Brain pericyte (primary cell): ENCODE data around the gene PSMA4.
"Not testable (repeated sequence)": the region's sequence is repeated elsewhere in the genome, so short reads cannot be mapped to it uniquely, and the experiment has no call there.

Source experiments
- DNase-seq: peaks from one replicate; pipeline ENCODE4 v3.0.0-alpha.2; 2012; ENCODE audit warnings: low read depth, low spot score

PSMA4 gene

DNA sequence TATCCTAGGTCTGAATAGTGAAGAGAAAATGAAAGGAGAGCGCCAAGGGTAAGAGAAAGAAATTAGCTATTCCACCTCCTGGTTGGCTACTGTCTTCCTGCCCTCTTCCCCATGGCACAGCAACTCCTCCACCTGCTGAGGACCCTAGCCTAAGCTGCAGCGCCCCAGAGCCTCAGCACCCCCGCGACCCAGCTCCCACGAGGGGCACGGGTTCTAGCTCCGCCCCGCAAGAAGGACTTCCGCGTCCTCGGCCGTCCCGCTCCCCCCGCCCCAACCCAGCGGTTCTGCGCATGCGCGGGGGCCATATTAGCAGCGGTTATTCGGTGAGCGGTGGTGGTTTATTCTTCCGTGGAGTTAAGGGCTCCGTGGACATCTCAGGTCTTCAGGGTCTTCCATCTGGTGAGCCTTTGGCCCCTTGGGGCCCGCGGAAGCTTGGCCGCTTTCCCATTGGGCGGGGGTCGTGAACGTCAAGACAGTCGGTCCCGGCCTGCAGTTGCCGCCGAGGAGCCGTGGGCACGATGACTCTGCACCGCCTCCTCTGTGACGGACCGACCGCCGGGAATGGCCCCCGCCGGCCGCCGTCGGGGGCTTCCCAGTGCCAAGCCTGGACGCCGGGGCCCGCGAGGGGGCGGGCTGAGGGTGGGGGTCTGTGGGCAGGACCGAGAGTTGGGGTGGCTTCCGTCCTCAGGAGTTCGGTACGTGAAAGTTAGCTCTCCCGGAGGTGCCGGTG is at the start of gene PSMA4:
Gene PSMA4 (plus strand): TSS at position 304 of the 730 bp plus-strand sequence. CDS start 1,484 bp downstream, outside the sequence.
- DNase-seq, result peak; percentile 84

DNA sequence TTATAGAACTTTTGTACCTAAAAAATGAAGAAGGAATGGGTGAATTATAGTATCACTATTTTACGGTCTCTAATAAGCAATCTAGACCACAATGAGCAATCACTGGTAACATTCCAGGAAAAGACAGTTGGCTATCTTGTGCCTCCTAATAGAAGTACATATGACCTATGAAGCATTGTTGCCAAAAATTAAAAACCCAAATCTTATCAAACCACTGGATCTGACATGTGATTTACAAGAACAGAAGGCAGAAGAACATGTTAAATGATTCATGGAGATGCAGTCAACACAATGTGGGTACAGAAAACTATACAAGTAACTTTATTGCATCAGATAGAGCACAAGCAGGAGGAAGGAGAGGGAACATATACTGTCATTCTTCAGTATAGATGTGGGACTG is 47.4 kb upstream of the PSMA4 start:
- no peak for DNase-seq

DNA sequence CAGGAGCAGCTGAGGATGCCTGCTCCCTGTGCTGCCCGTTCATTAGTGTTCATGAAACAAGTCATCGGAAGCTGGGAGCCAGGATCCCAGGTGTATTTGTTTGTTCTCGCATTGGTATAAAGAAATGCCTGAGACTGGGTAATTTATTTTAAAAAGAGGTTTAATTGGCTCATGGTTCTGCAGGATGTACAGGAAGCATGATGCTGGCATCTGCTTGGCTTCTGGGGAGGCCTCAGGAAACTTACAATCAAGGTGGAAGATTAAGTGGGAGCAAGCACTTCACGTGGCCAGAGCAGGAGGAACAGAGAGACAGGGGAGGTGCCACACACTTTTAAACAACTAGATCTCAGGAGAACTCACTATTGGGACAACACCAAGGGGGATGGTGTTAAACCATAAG is 38.4 kb upstream of the PSMA4 start:
- no peak for DNase-seq

DNA sequence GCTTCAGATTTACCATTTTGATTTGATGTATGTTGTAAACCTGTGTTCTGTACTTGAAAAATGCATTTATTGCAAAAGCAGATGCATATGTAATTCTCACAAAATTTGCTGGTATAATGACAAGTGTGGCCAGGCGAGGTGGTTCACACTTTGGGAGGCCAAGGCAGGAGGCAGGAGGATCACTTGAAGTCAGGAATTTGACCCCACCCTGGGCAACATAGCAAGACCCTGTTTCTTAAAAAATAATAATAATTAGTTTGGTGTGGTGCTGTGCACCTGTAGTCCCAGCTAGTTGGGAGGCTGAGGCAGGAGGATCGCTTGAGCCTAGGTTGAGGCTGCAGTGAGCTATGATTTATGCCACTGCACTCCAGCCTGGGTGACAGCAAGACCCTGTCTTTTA is 37.6 kb upstream of the PSMA4 start:
- no peak for DNase-seq

DNA sequence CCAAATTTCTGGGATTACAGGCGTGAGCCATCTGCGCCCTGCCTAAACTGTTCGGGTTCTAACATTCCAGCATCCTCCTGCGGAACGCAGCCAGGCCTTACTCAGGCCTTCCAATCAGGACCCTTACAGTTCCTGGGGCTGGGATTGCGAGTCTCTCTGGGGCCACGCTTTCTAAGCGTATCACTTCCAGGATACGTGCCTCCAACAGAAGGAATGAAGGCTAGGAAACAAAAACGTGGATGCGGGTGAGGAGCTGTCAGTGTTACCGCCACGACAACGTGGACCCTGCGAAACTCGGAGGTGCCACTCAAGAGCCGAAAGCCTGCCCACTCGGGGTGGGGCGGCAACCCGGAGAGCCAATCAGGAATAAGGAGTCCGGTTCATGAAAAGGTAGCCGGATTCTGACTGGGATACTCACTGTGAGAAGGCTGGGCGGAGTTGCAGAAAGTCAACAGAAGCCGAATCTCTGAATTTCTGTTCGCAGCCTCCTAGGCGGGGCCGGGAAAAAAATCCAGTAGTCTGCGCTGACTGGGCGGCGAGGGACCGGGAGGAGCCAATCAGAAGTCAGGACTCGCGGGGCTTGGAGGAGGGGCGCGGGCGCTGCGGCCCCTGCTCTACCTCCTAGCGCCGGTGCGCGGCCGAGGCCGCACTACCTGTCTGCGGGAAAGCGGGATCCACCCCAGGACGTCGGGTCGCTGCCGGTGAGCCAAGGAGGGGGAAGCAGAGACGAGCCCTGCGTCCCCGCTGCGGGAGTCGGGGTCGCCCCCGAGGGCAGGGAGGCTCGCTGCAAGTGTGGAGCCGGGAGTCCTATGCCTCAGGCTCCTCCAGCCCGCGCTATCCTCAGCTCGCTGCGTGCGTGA is 33.0 kb upstream of the PSMA4 start, which contains the start of gene HYKK:
Gene HYKK (plus strand): TSS at position 607 of the 860 bp plus-strand sequence. CDS start 5,512 bp downstream, outside the sequence.
- DNase-seq, result peak; percentile 87

DNA sequence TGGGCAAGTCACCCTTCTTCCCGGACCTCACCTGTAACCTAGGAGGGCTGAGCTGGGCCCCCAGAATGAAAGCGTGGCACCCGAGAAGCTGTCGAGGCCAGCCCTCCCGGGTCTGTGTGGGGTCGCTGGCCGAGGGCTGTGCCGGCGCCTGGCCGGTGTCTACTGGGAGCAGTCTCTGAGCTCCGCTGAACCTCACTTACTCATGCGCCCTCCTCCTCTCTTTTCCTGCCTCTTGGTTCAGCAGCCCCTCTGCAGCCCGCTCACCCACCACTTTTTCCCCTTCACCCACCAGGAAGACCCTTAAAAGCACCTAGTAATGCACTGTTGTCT is 32.4 kb upstream of the PSMA4 start:
- no peak for DNase-seq

DNA sequence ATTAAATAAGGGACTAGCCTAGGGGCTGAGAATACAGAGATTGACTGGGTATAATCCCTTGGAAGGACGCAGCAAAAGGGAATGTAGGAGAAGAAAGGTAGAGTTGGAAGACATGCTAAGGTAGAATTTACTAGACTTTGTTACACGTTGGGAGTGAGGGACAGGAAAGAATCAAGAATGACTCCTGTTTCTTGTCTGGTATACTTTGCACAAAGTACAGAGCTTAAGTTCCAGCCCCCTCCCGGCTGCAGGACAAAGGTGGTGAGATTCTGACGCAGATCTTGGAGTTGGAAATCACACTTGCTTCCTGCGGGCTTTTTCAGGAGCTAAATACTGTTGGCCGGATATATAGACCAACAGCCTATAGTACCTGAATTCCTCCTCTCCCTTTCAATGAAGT is 32.0 kb upstream of the PSMA4 start:
- DNase-seq, result no peak

DNA sequence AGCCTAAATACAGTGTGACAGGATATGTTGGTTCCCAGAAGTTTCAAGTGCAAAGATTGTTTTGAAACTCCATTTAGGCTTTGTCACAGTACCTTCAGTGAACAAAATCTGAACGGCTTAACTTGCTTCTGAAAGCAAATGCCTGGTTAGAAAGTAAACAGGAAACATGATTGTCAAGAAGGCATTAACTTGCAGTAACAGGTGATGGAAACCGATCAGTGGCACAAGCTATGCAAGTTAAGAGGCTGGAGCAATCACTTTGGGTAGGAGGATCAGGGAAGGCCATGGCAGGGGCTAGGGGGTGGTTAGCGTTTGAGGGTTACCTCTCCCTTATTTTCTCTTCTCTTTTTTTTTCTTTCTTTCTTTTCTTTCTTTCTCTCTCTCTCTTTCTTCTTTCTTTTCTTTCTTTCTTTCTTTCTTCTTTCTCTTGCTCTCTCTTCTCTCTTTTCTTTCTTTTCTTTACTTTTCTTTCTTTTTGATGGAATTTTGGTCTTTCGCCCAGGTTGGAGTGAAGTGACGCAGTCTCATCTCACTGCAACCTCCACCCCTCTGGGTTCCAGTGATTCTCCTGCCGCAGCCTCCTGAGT is 30.4 kb upstream of the PSMA4 start:
- DNase-seq, result no peak

DNA sequence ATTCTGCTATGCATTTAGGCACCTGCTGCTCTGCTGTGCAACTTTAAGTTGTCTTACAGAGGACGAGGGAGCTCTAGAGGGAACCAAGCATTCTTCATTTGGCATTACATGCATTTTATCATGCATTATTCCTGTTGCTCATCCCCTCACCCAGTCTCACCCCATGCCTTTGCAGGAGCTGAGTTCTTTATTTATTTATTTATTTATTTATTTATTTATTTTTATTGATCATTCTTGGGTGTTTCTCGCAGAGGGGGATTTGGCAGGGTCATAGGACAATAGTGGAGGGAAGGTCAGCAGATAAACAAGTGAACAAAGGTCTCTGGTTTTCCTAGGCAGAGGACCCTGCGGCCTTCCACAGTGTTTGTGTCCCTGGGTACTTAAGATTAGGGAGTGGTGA is 20.2 kb upstream of the PSMA4 start:
- not testable (repeated sequence) for DNase-seq

DNA sequence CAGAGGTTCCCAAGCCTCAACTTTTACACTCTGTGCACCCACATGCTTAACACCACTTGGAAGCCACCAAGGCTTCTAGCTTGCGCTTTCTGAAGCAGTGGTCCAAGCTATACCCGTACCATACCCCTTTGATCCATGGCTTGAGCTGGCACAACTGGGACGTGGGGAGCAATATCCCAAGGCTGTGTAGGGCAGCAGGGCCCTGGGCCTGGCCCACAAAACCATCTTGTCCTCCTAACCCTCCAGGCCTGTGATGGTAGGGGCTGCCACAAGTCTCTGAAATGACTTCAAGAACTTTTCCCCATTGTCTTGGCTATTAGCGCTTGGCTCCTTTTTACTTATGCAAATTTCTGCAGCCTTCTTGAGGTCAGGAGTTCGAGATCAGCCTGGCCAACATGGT is 16.0 kb upstream of the PSMA4 start:
- DNase-seq, result no peak

DNA sequence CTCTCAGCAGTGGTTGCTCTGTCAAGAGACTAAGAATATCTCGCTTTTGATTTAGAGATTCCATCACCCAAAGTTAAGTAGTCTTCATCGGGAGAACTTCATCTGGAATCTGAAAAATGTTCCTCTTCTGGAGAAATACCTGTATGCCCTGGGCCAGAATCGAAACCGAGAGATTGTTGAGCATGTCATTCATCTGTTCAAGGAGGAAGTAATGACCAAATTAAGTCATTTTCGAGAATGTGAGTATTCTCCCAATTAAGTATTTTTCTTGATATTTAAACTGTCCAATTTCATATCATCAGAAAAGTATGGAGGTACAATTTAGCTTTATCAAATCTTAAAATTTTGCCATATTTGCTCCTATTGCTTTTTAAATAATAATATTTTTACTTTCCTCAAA is 12.9 kb upstream of the PSMA4 start:
- DNase-seq, result no peak

DNA sequence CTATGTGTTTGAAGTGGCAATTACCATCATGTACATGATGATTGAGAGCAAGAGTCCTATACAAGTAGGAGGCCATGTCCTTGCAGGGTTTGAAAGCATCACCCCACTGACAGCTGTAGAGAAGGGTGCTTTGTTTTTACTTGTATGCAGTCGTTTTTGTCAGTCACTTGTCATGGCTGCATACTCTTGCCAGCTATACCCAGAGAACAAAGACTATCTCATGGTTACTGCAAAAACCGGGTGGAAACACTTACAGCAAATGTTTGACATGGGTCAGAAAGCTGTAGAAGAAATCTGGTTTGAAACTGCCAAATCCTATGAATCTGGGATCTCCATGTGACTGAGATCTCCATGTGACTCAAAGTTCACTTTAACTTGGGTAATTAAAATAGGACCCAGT is 6.9 kb upstream of the PSMA4 start:
- no peak for DNase-seq

DNA sequence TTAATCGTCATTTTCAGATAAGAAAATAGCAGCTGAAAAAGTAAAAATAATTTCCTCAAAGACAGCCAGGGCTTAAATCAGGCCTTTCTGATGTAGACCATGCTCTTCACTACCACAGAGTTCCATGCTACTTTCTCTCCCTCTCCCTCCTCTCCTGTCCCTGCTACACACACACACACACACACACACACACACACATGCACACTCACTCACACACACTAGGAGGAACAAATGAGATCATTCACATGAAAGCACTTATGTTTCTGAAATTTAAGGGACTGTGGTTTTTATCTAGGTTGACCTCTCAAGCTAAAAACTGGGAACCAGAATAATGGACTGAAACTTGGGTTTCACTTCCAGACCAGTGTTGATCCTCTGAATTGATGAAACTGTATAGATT is 4.1 kb upstream of the PSMA4 start:
- no peak for DNase-seq

DNA sequence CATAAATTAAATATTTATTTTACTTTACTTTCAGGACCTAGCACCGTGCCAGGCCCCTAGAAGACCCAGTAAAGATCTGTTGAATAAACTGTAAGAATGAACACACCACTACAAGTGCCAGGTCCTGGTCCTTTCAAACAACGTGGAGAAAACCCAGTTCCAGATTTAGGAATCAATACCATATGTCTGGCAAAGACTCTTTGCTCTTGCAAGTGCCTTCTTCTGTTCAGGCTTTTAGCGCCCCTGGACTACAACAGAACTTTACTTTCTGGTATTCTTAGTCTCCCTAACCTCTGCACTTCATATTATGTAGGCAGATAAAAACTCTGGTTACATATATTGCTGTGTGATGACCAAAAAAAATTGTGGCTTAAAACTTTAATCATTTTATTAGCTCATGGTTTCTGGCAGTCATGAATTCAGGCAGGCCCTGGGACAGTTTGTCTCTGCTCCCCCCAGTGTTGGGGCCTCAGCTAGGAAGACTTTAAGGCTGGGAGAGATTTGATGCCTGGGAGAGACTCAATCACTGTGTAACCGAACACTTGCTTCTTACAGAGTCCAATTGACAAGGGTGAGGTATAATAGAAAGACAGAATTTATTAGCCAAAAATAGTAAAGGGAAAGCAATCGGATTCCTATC is 2.9 kb upstream of the PSMA4 start:
- DNase-seq, result no peak

DNA sequence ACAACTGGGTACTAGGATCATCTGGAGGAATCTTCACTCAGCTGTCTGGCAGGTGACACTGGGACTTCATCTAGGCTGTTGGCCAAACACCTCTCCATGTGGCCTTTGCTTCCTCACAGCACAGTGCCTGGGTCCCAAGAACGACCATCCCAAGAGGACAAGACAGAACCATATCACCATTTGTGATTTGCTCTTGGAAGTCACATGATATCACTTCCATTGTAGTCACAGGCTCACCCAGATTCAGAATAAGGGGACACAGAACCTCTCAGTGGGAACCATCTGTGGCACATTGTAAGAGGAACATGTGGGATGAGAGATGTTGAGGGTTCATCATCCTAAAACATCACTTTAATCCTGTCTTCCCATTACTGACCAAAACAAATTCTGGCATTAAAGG is 1.9 kb upstream of the PSMA4 start:
- DNase-seq, result no peak

DNA sequence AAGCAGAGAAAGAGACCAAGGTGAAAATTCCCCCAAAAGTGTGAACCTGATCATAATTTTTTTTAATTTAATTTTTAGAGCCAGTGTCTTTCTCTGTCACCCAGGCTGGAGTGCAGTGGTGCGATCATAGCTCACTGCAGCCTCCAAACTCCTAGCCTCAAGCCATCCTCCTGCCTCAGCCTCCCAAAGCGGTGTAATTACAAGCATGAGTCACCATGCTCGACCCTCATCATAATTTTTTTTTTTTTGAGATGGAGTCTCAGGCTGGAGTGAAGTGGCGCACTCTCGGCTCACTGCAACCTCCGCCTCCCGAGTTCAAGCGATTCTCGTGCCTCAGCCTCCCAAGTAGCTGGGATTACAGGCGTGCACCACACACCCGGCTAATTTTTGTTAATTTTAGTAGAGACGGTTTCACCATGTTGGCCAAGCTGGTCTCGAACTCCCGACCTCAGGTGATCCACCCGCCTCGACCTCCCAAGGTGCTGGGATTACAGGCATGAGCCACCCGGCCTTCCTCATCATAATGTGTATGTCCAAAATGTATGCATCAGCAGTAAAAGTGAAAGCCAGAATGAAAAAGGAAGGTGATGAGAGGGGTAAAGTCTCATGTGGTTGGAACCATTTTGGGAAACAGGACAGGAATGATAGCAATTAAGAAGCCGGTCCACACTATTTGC is 642 bp upstream of the PSMA4 start:
- DNase-seq, result not testable (repeated sequence)

DNA sequence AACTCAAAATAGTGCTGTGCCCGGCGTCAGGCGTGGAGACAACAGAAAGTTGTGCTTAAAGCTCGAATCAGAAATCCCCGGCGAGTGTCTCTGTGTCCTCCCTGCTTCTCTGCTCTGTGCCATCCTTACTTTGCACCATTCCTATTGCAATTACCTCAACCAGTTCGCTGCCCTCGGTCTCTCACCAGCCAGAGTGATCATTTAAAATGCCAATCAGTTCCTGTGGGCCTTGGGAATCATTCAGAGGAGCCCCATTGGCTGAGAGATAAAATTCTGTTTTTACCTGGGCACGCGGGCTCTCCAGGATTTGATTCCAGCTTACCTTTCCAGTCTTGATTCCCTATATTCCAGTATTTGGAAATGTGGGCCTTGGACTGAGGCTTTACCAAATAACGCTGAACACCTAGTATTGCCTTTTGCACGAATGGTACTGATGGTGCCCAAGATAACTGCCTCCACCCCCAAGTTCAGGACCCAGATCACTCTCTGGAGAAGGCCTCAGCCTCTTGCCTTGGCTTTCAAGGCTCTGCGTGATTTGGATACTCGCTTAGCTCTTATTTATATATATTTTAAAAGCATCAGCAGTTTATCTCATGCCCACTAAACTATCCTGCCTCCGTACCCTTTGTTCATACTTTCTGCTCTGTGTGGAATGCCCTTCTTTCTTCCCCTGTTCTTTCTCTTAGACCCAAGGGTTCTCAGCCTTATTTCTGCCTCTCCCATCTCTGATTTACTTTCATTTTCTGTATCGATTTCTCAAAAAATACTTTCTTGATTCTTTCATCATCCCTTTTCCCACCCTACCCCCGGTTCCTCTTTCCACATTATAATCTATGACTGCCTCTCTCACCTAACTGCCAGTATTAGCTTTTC is 863 bp downstream of the PSMA4 start:
- DNase-seq, result no peak

DNA sequence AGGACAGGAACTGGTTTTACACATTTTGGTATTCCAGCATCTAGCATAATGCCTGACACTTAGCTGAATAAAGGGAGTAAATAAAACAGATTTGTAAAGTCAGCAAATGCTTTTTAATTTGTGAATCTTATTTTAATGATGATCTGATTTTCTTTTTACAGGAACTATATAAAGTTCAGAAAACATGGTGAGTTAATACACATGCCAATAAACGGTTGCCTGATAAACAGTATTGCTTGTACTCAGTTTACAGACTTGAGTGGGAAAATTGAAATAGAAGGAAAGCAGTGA is 1.4 kb downstream of the PSMA4 start:
- no peak for DNase-seq

DNA sequence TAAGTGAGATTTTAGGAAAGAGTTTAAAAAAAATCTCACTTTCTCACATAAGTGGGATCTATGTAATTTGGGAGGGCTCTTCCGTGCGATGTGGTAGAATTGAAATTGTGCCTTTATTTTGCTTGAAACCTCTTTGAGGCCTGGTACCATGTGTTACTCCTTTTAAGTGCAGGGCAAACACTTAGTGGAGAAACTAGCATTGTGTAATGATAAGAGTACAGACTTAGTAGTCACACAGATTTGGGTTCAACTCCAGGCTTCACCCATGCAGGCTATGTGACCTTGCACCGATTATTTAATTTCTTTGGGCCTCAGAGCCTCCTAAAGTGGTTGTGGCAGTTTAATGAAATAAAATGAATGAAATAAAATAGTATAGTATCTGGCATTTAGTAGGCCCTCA is 2.4 kb downstream of the PSMA4 start:
- DNase-seq, result no peak

DNA sequence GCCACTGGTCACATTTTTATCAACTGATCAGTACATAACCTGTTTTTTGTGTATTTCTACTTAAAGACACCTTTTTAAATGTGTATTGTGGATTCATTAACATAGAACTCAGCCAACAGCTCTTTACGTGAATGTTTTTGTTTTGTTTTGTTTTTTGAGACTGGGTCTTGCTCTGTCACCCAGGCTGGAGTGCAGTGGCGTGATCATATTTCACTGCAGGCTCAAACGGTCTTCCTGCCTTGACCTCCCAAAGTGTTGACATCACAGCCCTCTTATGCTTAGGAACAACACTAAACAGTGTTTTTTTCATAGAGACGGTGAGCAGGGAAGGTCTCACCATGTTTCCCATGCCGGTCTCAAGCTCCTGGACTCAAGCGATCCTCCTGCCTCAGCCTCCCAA is 9.9 kb downstream of the PSMA4 start:
- no peak for DNase-seq

DNA sequence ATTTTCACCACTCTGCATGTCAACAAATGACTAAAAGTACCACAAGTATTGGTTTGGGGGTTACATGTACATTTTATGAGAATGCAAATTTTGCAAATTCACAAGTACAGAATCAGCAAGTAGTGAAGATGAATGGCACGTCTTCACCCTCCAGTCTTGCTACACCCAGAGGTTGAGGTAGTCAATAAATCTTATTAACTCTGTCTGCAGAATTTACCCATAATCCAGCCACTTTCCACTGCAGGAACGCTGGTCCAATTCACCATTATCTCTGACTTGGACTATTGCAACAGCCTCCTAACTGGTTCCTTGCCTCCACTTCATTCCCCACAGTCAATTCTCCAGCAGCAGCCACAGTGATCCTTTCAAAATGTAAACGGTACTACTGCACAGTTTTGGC is 10.6 kb downstream of the PSMA4 start:
- DNase-seq, result no peak
